Hepatocyte (in vitro differentiated cells): ENCODE measurements around the gene SPATA24.
"Not testable (repeated sequence)": the region's sequence is repeated elsewhere in the genome, so short reads cannot be mapped to it uniquely, and the experiment has no call there.

ENCODE experiments used
- EZH2 ChIP-seq: fragments of 200-600 bp; sonication (generic); IDR thresholded peaks from 2 replicates; pipeline ENCODE4 v1.6.1; 2016; ENCODE audit warnings: antibody characterized with exemption, mild to moderate bottlenecking, borderline replicate concordance
- EZH2phosphoT487 ChIP-seq: fragments of 200-600 bp; sonication (generic); IDR thresholded peaks from one replicate; pipeline ENCODE4 v1.6.1; 2018; ENCODE audit warnings: antibody characterized with exemption, mild to moderate bottlenecking, low read depth, moderate library complexity; ENCODE audit not compliant: unreplicated experiment, severe bottlenecking
- TF ChIP-seq, protein P1 (sequence below): fragments of 200-600 bp; sonication (generic); IDR thresholded peaks from 2 replicates; pipeline ENCODE4 v1.5.1; 2016; ENCODE audit warnings: antibody characterized with exemption, mild to moderate bottlenecking; ENCODE audit not compliant: poor library complexity

- TF ChIP-seq, protein P1, sequence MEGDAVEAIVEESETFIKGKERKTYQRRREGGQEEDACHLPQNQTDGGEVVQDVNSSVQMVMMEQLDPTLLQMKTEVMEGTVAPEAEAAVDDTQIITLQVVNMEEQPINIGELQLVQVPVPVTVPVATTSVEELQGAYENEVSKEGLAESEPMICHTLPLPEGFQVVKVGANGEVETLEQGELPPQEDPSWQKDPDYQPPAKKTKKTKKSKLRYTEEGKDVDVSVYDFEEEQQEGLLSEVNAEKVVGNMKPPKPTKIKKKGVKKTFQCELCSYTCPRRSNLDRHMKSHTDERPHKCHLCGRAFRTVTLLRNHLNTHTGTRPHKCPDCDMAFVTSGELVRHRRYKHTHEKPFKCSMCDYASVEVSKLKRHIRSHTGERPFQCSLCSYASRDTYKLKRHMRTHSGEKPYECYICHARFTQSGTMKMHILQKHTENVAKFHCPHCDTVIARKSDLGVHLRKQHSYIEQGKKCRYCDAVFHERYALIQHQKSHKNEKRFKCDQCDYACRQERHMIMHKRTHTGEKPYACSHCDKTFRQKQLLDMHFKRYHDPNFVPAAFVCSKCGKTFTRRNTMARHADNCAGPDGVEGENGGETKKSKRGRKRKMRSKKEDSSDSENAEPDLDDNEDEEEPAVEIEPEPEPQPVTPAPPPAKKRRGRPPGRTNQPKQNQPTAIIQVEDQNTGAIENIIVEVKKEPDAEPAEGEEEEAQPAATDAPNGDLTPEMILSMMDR = not testable (repeated sequence)
- TF ChIP-seq EZH2, EZH2phosphoT487: not testable (repeated sequence)
Measured at GRCh38 chr5:139386956-139387355, 16.9 kb downstream of the SPATA24 start.
